ENCODE results near the gene CRIP1.

DNA sequence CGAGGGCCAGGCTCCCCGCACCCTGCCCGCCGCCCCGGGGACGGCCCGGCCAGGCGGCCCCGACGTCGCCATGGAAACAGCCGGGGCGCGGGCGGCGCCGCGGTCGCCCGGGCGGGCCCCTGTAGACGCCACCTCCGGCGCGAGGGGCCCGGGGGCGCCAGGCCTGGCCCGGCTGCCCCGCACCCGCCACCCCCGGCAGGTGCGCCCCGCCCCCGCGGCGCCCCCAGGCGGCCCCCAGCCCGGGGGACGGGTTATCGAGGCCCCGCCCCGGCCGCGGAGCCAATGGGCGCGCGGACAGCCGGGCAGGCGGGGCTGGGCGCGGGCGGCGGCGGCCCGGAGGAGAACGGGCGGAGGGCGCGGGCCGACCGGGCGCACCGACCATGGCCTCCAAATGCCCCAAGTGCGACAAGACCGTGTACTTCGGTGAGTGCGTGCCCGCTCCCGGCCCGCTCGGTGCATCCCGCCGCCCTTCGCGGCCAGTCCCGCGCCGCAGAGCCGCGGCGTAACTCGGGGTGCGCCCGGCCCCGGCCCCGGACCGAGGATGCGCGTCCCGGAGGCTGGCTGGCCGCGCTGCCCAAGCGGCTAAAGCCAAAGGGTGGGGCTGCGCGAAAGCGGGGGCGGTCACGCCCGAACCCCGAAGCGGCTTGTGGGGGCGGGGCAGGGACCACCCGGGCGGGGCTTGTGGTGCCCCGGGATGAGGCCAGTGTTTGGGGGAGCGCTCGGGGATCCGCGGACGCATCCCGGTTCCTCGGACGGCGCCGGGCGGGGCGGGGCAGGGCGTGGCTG lies 12.0 kb upstream of the CRIP1 start, which contains the start of gene CRIP2:
- TF ChIP-seq CTCF (IDR thresholded peaks at IDR 0.05) (no peak), POLR2AphosphoS5 (IDR thresholded peaks at IDR 0.05) (peak; percentile 38)
